HepG2 (cell line): ENCODE data around the gene HOTAIR.

Experiments
- CTCF ChIP-seq: sonication (generic); formaldehyde crosslinking; IDR thresholded peaks from 2 replicates; pipeline ENCODE4 v1.5.0; 2020; ENCODE audit warnings: mild to moderate bottlenecking, missing genetic modification reagents, moderate library complexity
- EED ChIP-seq: sonication (generic); formaldehyde crosslinking; IDR thresholded peaks from 2 replicates; pipeline ENCODE4 v1.5.0; 2020; ENCODE audit warnings: mild to moderate bottlenecking, missing genetic modification reagents
- FOXC1 ChIP-seq: sonication (generic); formaldehyde crosslinking; IDR thresholded peaks from 2 replicates; pipeline ENCODE4 v1.8.0; 2022; ENCODE audit warnings: mild to moderate bottlenecking, missing genetic modification reagents, borderline replicate concordance
- MAFK ChIP-seq, 2 experiments: IDR thresholded peaks in 1 of 2; conservative IDR thresholded peaks in 1 of 2; 2 replicates each; pipeline ENCODE4 v1.6.1; 2011; ENCODE audit warnings: improper control_type of control experiment in 2 of 2, low read length in 2 of 2
- MAX ChIP-seq: IDR thresholded peaks from 2 replicates; pipeline ENCODE4 v1.6.1; 2012; ENCODE audit warnings: inconsistent platforms
- SRF ChIP-seq: IDR thresholded peaks from 2 replicates; pipeline ENCODE4 v1.6.1; 2011; ENCODE audit warnings: mild to moderate bottlenecking, low read depth, low read length, moderate library complexity
- ZNF160 ChIP-seq: sonication (generic); formaldehyde crosslinking; IDR thresholded peaks from 2 replicates; pipeline ENCODE4 v1.8.0; 2022; ENCODE audit warnings: mild to moderate bottlenecking, inconsistent platforms, missing genetic modification reagents
- ZNF607 ChIP-seq: sonication (generic); formaldehyde crosslinking; IDR thresholded peaks from 2 replicates; pipeline ENCODE4 v1.5.1; 2020; ENCODE audit warnings: missing genetic modification reagents, mild to moderate bottlenecking, borderline replicate concordance

- no peak for TF ChIP-seq ZNF160 (CRISPR knock-in tag)
- TF ChIP-seq MAX, result no peak
- TF ChIP-seq EED (CRISPR knock-in tag), result no peak
- TF ChIP-seq MAFK (conservative IDR thresholded peaks at IDR 0.05 in 1 of 2, IDR thresholded peaks at IDR 0.05 in 1 of 2; ENCODE audit: low read length in 2 of 2), result no peak
- TF ChIP-seq SRF, result no peak
- no peak for TF ChIP-seq ZNF607
- TF ChIP-seq CTCF (CRISPR knock-in tag), result no peak
- no peak for TF ChIP-seq FOXC1
Observed at GRCh38 chr12:53948650-53949593, 25.8 kb downstream of the HOTAIR start.
